ENCODE measurements around the gene UBE2I. TPM values are rescaled to one million over a fixed set of nuclear protein-coding genes. Genes with fewer than 3 reads are reported as not detected.

UBE2I gene
- total and polyA plus RNA-seq, 2 of the 4 experiments (the other 2 are of a cell fraction), result 30.8 to 140 TPM

- Histone ChIP-seq H3K4me1 (ENCODE audit: control insufficient read depth, insufficient read depth, low read length) (no peaks in the 10 kb centered on the region), H3K79me1 (ENCODE audit: low read depth in 1 of 2, low read length in 2 of 2) (no peaks in the 10 kb centered on the region), H3K27me3 (ENCODE audit: control insufficient read depth, insufficient read depth, low read length) (peaks cover 25% of the 10 kb centered on the region; the same call in 1 of the 2 replicates), H3K9ac (ENCODE audit: low read depth, low read length) (no peak overlapping the region), H4K20me1 (ENCODE audit: insufficient read depth, low read length) (no peaks in the 10 kb centered on the region; the same call in 1 of the 2 replicates), H3K4ac (ENCODE audit: low read depth, low read length) (no peak overlapping the region), H2BK120ac (ENCODE audit: low read depth, low read length) (no peak overlapping the region), H4K5ac (ENCODE audit: low read depth, low read length) (no peak overlapping the region), H3K9me3 (ENCODE audit: control insufficient read depth, insufficient read depth, low read length) (no peaks in the 10 kb centered on the region), H3K23ac (ENCODE audit: low read depth, low read length) (no peak overlapping the region), H2AFZ (replicated peaks; ENCODE audit: low read length, poor library complexity) (no peak overlapping the region), H2AK5ac (ENCODE audit: low read depth, low read length) (no peak overlapping the region), H3K9me1 (ENCODE audit: insufficient read depth, low read length) (peaks cover 4% of the 10 kb centered on the region; the same call in 1 of the 2 replicates), H4K8ac (ENCODE audit: low read depth in 2 of 2, low read length in 2 of 2) (no peak overlapping the region), H3K27ac (ENCODE audit: insufficient read depth, low read length) (no peak overlapping the region), H2BK15ac (ENCODE audit: low read depth, low read length) (no peak overlapping the region), H3K4me2 (ENCODE audit: low read depth, low read length) (no peak overlapping the region), H2AK9ac (replicated peaks; ENCODE audit: low read depth, low read length, poor library complexity) (no peak overlapping the region), H2BK20ac (ENCODE audit: low read depth, low read length) (no peak overlapping the region), H3K56ac (ENCODE audit: extremely low read depth, insufficient read depth, low read length) (no peak overlapping the region), H3K4me3 (ENCODE audit: insufficient read depth, low read depth, low read length) (no peak overlapping the region), H3K14ac (replicated peaks; ENCODE audit: low read depth, low read length) (no peak overlapping the region), H3K36me3 (ENCODE audit: control insufficient read depth, insufficient read depth, low read length) (no peaks in the 10 kb centered on the region), H4K91ac (ENCODE audit: insufficient read depth, low read depth, low read length) (no peak overlapping the region), H3K18ac (ENCODE audit: low read depth, low read length) (no peak overlapping the region), H2BK5ac (ENCODE audit: low read depth, low read length, poor library complexity, severe bottlenecking) (no peak overlapping the region)
- ChIA-PET POLR2A (ENCODE audit: unreplicated experiment) (no interaction called here), CTCF (no interaction called here)
- no TSS peak for BruUV-seq (replicated peaks)
- intact Hi-C loops (cut with micrococcal nuclease) (no loop called here), in situ Hi-C loops (cut with MboI; ENCODE audit: low sequenced_read_pairs) (no loop called here), dilution Hi-C loops (cut with HindIII; ENCODE audit: low sequenced_read_pairs, unreplicated experiment) (no loop called here)
- TF ChIP-seq MAFK (IDR thresholded peaks at IDR 0.05; ENCODE audit: low read depth, low read length), result no peak
- TF ChIP-seq, protein P1, sequence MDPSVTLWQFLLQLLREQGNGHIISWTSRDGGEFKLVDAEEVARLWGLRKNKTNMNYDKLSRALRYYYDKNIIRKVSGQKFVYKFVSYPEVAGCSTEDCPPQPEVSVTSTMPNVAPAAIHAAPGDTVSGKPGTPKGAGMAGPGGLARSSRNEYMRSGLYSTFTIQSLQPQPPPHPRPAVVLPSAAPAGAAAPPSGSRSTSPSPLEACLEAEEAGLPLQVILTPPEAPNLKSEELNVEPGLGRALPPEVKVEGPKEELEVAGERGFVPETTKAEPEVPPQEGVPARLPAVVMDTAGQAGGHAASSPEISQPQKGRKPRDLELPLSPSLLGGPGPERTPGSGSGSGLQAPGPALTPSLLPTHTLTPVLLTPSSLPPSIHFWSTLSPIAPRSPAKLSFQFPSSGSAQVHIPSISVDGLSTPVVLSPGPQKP (IDR thresholded peaks at IDR 0.05; ENCODE audit: borderline replicate concordance, low read depth, low read length), result no peak
- no peak for TF ChIP-seq MXI1 (IDR thresholded peaks at IDR 0.05; ENCODE audit: borderline replicate concordance, low read depth, low read length)
- TF ChIP-seq FOS (IDR thresholded peaks at IDR 0.05; ENCODE audit: low read depth, low read length), result no peak
- no peak for TF ChIP-seq RCOR1 (IDR thresholded peaks at IDR 0.05; ENCODE audit: insufficient replicate concordance, low read length)
- no peak for TF ChIP-seq NFE2L2 (IDR thresholded peaks at IDR 0.05; ENCODE audit: low read depth, low read length)
- no peak for TF ChIP-seq RAD21 (IDR thresholded peaks at IDR 0.05; ENCODE audit: low read length)
- TF ChIP-seq, protein P2, sequence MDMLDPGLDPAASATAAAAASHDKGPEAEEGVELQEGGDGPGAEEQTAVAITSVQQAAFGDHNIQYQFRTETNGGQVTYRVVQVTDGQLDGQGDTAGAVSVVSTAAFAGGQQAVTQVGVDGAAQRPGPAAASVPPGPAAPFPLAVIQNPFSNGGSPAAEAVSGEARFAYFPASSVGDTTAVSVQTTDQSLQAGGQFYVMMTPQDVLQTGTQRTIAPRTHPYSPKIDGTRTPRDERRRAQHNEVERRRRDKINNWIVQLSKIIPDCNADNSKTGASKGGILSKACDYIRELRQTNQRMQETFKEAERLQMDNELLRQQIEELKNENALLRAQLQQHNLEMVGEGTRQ (IDR thresholded peaks at IDR 0.05; ENCODE audit: low read depth, low read length), result no peak
- no peak for TF ChIP-seq CEBPB (IDR thresholded peaks at IDR 0.05; ENCODE audit: low read depth, low read length)
- TF ChIP-seq MAZ (IDR thresholded peaks at IDR 0.05; ENCODE audit: borderline replicate concordance, low read depth, low read length), result no peak
- DNase-seq (no peak), ATAC-seq (ENCODE audit: low read depth) (no peak)
- WGBS, 2 experiments (ENCODE audit: extremely low coverage in 2 of 2, insufficient read length in 1 of 2), result 71% methylated on average over 16 of the region's 19 CpGs; no CpG with 5 or more reads in 1 of the 2 experiments
These were observed 43.6 kb upstream of the UBE2I start for GRCh38 chr16:1265826-1266225.
